H1 (cell line): ENCODE results near the gene ISM1. TPM values are rescaled to one million over a fixed set of nuclear protein-coding genes. Genes with fewer than 3 reads are reported as not detected.

ENCODE experiments used
- ATF3 ChIP-seq: IDR thresholded peaks from 2 replicates; pipeline ENCODE4 v1.6.1; 2011; ENCODE audit warnings: low read depth, mild to moderate bottlenecking, low read length; ENCODE audit not compliant: insufficient read depth
- CBX5 ChIP-seq: fragments of 300-800, 300-1000 bp; sonication (generic); IDR thresholded peaks from 2 replicates; pipeline ENCODE4 v1.7.1; 2016; ENCODE audit warnings: antibody characterized with exemption, low read length, low read depth
- CBX8 ChIP-seq: fragments of 300-800, 300-1000 bp; sonication (generic); IDR thresholded peaks from 2 replicates; pipeline ENCODE4 v1.7.1; 2016; ENCODE audit warnings: low read depth, low read length, borderline replicate concordance
- HDAC2 ChIP-seq, 2 experiments: fragments of 300-600 bp in 1 of 2; sonication (generic) in 1 of 2; IDR thresholded peaks; 2 replicates each; pipeline ENCODE4 v1.6.1; 2011 to 2012; ENCODE audit warnings: low read depth in 2 of 2, low read length in 2 of 2, mild to moderate bottlenecking in 2 of 2, moderate library complexity in 2 of 2, borderline replicate concordance in 1 of 2, inconsistent platforms in 1 of 2
- PHF8 ChIP-seq: fragments of 200-600 bp; sonication (generic); conservative IDR thresholded peaks from 2 replicates; pipeline ENCODE4 v1.7.1; 2012; ENCODE audit warnings: low read depth, mild to moderate bottlenecking, inconsistent platforms, low read length, moderate library complexity
- SAP30 ChIP-seq: fragments of 300-600 bp; sonication (generic); IDR thresholded peaks from 2 replicates; pipeline ENCODE4 v1.7.1; 2012; ENCODE audit warnings: low read length, moderate library complexity, mild to moderate bottlenecking, inconsistent platforms; ENCODE audit not compliant: insufficient read depth, insufficient replicate concordance
- SIX5 ChIP-seq: IDR thresholded peaks from 2 replicates; pipeline ENCODE4 v1.6.1; 2011; ENCODE audit warnings: mild to moderate bottlenecking, low read depth, low read length
- SRF ChIP-seq: IDR thresholded peaks from 2 replicates; pipeline ENCODE4 v1.6.1; 2011; ENCODE audit warnings: mild to moderate bottlenecking, low read depth, low read length, moderate library complexity
- TAF1 ChIP-seq: IDR thresholded peaks from 2 replicates; pipeline ENCODE4 v1.6.1; 2011; ENCODE audit warnings: mild to moderate bottlenecking, low read depth, low read length
- polyA plus RNA-seq, 7 experiments: library from polyadenylated mRNA; depleted of rRNA in 3 of 7; stranded (reverse) in 5 of 7; unstranded in 2 of 7; fragments of >200 nt in 5 of 7; fragments of 200-250 nt in 2 of 7; gene quantifications; 1 replicate in 5 of 7; 2 replicates in 1 of 7; 4 replicates in 1 of 7; pipeline versions ENCODE4 v1.2.1 to v1.2.3, GENCODE V29; 2011 to 2013; ENCODE audit warnings: missing spikeins in 2 of 7, mixed read lengths in 2 of 7
- total RNA-seq: library from RNA; stranded (reverse); fragmentation: NEBNext Ultra II Directional; extraction: Animal tissue kit (Norgen Biotek cat#: 25700); gene quantifications from 2 replicates; pipeline ENCODE4 v1.2.1, GENCODE V29; 2021
- TF ChIP-seq, protein P1 (sequence below): fragments of 300-600 bp; sonication (generic); IDR thresholded peaks from 2 replicates; pipeline ENCODE4 v1.7.1; 2012; ENCODE audit warnings: low read length, moderate library complexity, mild to moderate bottlenecking, inconsistent platforms; ENCODE audit not compliant: insufficient replicate concordance

Gene ISM1
- total and polyA plus RNA-seq, 2 of the 8 experiments (the other 6 are each of a cell fraction or from before 2014, with no cell fraction given), result 0.62 to 0.97 TPM

- TF ChIP-seq, protein P1, sequence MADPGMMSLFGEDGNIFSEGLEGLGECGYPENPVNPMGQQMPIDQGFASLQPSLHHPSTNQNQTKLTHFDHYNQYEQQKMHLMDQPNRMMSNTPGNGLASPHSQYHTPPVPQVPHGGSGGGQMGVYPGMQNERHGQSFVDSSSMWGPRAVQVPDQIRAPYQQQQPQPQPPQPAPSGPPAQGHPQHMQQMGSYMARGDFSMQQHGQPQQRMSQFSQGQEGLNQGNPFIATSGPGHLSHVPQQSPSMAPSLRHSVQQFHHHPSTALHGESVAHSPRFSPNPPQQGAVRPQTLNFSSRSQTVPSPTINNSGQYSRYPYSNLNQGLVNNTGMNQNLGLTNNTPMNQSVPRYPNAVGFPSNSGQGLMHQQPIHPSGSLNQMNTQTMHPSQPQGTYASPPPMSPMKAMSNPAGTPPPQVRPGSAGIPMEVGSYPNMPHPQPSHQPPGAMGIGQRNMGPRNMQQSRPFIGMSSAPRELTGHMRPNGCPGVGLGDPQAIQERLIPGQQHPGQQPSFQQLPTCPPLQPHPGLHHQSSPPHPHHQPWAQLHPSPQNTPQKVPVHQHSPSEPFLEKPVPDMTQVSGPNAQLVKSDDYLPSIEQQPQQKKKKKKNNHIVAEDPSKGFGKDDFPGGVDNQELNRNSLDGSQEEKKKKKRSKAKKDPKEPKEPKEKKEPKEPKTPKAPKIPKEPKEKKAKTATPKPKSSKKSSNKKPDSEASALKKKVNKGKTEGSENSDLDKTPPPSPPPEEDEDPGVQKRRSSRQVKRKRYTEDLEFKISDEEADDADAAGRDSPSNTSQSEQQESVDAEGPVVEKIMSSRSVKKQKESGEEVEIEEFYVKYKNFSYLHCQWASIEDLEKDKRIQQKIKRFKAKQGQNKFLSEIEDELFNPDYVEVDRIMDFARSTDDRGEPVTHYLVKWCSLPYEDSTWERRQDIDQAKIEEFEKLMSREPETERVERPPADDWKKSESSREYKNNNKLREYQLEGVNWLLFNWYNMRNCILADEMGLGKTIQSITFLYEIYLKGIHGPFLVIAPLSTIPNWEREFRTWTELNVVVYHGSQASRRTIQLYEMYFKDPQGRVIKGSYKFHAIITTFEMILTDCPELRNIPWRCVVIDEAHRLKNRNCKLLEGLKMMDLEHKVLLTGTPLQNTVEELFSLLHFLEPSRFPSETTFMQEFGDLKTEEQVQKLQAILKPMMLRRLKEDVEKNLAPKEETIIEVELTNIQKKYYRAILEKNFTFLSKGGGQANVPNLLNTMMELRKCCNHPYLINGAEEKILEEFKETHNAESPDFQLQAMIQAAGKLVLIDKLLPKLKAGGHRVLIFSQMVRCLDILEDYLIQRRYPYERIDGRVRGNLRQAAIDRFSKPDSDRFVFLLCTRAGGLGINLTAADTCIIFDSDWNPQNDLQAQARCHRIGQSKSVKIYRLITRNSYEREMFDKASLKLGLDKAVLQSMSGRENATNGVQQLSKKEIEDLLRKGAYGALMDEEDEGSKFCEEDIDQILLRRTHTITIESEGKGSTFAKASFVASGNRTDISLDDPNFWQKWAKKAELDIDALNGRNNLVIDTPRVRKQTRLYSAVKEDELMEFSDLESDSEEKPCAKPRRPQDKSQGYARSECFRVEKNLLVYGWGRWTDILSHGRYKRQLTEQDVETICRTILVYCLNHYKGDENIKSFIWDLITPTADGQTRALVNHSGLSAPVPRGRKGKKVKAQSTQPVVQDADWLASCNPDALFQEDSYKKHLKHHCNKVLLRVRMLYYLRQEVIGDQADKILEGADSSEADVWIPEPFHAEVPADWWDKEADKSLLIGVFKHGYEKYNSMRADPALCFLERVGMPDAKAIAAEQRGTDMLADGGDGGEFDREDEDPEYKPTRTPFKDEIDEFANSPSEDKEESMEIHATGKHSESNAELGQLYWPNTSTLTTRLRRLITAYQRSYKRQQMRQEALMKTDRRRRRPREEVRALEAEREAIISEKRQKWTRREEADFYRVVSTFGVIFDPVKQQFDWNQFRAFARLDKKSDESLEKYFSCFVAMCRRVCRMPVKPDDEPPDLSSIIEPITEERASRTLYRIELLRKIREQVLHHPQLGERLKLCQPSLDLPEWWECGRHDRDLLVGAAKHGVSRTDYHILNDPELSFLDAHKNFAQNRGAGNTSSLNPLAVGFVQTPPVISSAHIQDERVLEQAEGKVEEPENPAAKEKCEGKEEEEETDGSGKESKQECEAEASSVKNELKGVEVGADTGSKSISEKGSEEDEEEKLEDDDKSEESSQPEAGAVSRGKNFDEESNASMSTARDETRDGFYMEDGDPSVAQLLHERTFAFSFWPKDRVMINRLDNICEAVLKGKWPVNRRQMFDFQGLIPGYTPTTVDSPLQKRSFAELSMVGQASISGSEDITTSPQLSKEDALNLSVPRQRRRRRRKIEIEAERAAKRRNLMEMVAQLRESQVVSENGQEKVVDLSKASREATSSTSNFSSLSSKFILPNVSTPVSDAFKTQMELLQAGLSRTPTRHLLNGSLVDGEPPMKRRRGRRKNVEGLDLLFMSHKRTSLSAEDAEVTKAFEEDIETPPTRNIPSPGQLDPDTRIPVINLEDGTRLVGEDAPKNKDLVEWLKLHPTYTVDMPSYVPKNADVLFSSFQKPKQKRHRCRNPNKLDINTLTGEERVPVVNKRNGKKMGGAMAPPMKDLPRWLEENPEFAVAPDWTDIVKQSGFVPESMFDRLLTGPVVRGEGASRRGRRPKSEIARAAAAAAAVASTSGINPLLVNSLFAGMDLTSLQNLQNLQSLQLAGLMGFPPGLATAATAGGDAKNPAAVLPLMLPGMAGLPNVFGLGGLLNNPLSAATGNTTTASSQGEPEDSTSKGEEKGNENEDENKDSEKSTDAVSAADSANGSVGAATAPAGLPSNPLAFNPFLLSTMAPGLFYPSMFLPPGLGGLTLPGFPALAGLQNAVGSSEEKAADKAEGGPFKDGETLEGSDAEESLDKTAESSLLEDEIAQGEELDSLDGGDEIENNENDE, result no peak
- TF ChIP-seq CBX5 (no peak), SIX5 (no peak), CBX8 (no peak), HDAC2 (IDR thresholded peaks at IDR 0.05; ENCODE audit: borderline replicate concordance in 1 of 2, low read depth in 2 of 2, low read length in 2 of 2) (no peak), SAP30 (no peak), ATF3 (no peak), TAF1 (no peak), SRF (no peak), PHF8 (no peak)
These were observed 17.1 kb downstream of the ISM1 start (continued) for GRCh38 chr20:13238001-13238653.
